HG03457 (cell line): Measurements from ENCODE around the gene ADAP1.

Source experiments
- ATAC-seq: cut with Tn5 transposase; IDR thresholded peaks from one replicate; pipeline ENCODE4 v1.9.1; 2021; ENCODE audit warnings: moderate number of reproducible peaks; ENCODE audit not compliant: unreplicated experiment

ADAP1 gene

GRCh38 chr7:867406-868188, 86.9 kb downstream of the ADAP1 start:
- ATAC-seq, result no peak

DNA sequence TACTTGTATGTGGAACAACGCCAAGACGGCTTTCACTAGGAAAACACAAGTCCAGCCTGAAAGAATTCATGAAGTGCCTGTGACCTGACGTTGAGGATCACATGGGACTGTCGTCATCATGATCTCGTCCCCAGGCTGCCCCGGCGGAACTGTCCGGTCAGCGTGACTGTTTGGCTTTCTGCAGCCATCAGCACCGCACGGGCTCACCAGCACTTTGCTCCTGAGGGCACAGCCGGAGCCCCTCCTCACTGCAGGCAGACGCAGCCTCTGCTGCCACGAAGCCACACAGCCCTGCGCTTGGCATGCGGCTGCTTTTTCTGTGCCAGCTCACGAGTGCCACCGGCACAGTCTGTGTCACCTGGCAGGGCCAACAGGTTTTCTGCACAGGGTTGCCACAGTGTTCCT, 87.5 kb downstream of the ADAP1 start:
- no peak for ATAC-seq

- ATAC-seq, result no peak
These were observed 88.6 kb downstream of the ADAP1 start for GRCh38 chr7:865921-866320.

- ATAC-seq, result no peak
These were observed 91.4 kb downstream of the ADAP1 start for GRCh38 chr7:863106-863505.

- ATAC-seq, result no peak
These were observed 92.3 kb downstream of the ADAP1 start for GRCh38 chr7:862157-862556.

DNA sequence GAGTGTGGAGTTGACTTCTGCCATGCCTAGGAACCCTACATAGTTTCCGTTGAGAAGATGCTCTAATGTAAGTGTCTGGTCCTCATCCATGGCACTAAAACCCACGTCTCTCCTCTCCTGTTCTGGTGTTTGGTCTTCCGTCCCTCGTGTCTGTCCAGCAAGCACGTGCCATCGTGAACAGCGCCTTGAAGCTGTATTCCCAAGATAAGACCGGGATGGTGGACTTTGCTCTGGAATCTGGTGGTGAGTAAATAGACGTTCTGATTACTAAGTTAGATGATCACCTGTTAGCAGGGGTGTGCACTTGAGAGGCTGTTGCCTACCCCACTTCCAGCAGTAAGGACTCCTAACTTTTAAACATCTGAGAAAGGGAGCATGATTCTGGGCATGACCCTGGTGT, 93.3 kb downstream of the ADAP1 start:
- no peak for ATAC-seq

DNA sequence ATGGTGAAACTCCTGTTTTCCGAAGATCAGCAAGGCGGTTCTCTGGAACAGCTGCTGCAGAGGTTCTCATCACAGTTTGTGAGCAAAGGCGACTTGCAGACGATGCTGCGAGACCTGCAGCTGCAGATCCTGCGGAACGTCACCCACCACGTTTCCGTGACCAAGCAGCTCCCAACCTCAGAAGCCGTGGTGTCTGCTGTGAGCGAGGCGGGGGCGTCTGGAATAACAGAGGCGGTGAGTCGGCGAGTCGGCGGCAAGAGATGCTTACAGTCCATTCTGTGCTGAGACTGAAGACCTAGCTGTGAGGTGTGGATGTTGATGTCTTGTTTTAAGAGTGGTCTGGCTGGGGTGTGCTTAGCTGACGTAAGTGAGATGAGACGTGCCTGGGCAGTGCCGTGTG, 94.3 kb downstream of the ADAP1 start:
- ATAC-seq, result no peak

DNA sequence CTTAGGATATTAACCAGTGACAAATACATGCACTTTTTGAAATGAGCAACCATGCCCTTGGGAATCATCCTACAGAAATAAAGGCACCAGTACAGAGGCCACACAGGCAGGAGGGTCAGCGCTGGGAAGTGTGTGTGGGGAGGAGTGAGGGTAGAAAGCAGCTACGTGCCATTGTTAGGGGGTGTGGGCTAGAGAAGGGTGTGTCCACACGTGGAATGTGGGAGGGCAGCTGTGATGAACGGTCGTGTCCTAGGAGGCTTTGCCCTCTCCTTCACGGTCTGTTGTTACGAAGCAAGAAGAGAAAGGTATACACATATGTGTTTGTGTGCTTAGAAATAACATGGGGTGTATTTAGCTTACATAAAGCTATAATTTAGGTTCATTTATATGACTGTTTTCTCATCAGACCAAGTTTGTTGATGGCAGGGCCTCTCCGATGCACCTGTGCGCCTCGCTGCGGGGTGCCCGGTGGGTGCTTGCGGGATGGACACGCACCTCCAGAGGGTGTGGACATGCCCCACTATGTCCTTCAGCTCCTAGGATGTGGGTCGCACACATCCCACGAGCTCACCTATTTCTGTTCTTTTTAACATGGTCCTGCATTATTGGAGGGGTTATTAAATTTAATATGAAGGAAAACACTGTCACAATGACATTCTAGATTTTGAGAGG, 95.0 kb downstream of the ADAP1 start:
- no peak for ATAC-seq

DNA sequence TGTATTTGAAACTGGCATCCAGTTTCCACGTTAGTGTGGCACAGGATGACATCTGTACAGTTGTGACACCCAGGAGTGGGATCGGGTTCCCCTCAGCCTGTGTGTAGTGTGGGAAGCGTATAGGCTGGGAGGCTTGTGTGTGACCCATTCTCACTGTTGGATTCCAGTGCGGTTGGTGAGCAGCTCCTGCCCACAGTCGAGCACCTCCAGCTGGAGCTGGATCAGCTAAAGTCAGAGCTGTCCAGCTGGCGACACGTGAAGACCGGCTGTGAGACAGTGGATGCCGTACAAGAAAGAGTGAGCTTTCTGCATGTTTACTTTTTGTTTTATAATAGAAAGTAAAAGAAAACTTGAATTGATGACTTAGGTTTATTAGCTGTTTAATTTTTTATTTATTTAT, 96.8 kb downstream of the ADAP1 start:
- ATAC-seq, result no peak

- ATAC-seq, result no peak
These were observed 97.9 kb downstream of the ADAP1 start for GRCh38 chr7:856444-857095.

DNA sequence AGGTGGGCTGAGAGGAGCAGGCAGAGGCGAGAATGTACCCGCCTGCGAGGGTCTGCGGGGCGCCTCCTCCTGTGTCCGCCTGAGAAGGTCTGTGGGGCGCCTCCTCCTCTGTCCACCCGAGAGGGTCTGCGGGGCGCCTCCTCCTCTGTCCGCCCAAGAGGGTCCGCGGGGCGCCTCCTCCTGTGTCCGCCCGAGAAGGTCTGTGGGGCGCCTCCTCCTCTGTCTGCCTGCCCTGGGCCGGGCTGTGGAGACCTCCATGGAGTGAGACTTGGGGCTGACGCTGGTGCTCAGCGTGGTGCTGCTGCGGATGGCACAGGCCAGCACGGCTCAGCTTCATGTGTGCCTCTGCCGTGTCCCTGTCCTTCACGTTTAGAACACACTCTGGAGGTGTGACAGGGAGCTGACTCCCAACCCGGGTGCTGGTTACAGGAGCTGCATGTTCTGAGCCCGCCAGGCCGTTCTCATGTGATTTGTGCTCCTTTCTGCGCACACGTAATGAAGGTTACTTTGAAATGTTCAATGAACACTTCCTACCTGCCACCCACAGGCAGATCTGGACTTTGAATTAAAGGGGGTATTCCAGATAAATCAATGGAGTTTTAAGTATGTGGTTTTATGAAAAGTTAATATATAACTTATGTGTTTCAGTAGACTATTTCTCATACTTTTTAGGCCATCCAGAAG, 98.7 kb downstream of the ADAP1 start:
- no peak for ATAC-seq

GRCh38 chr7:854118-854775, 100.2 kb downstream of the ADAP1 start:
- ATAC-seq, result no peak

GRCh38 chr7:853366-854117, 100.9 kb downstream of the ADAP1 start:
- ATAC-seq, result no peak

- ATAC-seq, result no peak
These were observed 103.3 kb downstream of the ADAP1 start for GRCh38 chr7:851204-851603.

DNA sequence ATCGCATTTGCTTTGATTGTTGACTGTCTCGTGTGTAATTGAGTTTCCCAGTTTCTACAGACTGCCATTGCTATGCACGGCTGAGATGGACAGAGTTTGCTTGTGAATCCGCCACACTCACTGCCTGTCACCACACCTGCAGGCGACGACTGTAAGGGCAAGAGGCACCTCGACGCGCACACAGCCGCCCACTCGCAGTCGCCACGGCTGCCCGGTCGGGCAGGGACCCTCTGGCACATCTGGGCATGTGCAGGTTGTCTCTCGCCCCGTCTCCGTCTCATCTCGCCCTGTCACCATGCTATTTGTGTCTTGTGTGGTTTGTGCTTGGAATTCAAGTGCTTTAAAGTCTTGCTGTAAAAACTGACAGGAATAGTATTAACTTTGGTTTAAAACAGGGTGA, 104.7 kb downstream of the ADAP1 start:
- no peak for ATAC-seq

GRCh38 chr7:849145-849544, 105.3 kb downstream of the ADAP1 start:
- no peak for ATAC-seq
